Measurements from ENCODE around the gene HOXD4.

Gene HOXD4

DNA sequence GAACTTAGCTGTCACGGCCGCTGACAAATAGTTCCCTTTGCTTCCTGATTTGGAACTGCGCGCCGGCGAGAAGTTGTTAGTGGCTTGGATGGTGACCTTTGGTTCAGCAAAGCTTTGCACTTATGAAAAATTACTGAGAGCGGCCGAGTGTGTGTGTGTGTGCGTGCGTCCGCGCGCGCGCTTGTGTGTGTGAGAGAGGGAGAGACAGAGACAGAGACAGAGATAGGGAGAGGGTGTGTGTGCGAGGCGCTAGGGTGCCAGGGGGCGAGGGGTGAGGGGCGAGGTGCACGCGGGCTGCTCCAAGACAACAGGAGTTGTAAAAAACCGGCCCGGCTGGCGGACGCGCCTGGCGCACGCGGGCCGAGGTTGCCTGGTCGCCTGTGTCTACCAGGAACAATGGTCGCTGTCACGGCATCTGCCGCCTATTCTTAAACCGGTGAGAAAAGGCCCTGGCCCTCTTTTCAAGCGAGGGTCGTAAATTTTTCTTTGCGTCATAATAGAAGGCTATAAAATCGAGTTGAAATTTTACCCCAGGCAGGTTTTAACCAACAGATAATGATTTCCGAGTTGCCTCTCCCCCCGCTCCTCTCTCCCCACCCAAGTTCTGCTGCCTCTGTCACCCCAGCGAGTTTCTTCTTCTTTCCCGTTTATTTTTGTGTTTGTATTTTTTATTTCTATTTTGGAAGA lies 6.3 kb downstream of the HOXD4 start:
- no peak for TF ChIP-seq CTCF (IDR thresholded peaks at IDR 0.05)

DNA sequence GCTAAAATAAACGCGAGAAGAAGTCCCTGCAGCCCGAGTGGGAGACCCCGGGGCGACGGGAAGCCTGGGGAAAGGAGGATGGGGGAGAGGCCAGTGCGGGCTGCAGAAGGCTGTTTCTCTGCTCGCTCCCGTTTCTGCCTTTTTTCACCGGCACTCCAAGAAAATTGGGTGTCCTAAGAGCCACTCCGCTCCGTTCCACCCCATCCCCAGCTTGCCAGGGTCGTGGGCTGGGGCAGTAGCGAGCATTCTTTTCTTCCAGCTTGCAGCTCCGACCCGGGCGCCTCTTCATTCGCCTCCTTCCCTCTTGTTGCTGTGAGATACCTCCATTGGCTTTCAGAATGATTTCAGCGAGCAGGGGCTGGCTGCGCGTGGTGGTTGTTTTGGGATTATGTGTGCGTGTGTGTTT lies 6.8 kb downstream of the HOXD4 start:
- no peak for TF ChIP-seq CTCF (IDR thresholded peaks at IDR 0.05)

- no peak for TF ChIP-seq CTCF (IDR thresholded peaks at IDR 0.05)
Measured at GRCh38 chr2:176158855-176159662, 7.7 kb downstream of the HOXD4 start.

DNA sequence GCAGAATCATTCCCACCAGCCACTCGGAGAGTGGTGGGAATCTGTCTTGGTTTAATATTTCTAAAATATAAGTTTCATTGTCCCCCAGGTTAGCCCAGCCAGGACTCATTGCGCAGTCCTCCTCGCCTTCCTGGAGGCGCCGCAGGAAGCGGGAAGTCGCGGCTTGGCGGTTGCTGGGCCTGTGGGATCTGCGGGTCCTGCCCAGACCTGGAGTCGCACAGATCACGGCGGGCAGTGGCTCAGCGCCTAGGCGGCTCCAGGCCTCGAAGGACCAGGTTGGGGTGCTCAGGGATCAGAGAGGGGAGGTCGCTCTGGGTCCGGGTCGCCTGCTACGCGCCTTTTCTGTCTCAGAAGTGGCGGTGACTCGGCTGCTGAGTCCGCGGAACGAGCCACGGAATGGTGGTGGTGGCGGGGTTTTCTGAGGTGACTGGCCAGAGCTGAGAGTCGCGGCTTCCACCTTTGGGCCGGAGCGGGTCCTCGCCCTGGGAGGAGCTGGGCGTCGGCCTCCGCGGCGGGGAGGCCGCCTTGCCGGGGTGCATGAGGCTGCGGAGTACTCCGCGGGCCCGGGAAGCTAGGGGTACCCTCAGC lies 8.4 kb downstream of the HOXD4 start:
- TF ChIP-seq CTCF (IDR thresholded peaks at IDR 0.05) = no peak

DNA sequence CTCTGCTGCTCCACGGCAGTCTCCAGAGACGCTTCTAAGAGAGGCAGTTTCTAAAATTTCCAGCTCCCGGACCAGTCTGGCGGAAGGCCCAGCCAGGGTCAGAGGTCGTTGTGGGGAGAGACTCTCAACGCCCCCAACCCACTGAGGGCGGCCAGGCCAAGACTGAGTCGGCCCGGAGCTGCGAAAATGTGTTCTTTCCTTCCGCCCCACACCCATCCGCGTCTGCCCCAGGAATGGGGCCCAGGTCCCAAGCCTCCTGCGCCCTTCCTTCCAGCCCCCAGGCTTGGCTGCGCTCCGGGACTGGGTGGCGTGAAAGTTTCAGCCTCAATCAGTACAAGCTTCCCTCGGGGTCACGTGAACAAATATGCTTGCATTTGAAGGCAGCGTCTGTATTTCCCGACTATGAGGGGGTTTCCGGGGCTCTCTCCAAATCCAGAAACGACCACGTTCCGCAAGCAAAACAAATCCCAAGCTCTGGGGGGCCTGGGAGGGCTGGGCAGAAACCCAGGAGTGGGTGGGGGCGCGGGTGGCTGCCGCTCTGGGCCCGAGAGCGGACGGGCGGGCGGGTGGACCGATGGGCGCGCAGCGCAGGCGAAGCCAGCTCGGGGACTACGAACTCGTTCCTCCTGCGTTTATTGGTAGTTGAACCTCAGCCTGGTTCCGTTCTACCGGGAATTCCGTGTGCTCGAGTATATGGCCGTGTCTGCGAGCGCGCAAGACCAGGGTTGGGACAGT lies 9.1 kb downstream of the HOXD4 start:
- no peak for TF ChIP-seq CTCF (IDR thresholded peaks at IDR 0.05)

DNA sequence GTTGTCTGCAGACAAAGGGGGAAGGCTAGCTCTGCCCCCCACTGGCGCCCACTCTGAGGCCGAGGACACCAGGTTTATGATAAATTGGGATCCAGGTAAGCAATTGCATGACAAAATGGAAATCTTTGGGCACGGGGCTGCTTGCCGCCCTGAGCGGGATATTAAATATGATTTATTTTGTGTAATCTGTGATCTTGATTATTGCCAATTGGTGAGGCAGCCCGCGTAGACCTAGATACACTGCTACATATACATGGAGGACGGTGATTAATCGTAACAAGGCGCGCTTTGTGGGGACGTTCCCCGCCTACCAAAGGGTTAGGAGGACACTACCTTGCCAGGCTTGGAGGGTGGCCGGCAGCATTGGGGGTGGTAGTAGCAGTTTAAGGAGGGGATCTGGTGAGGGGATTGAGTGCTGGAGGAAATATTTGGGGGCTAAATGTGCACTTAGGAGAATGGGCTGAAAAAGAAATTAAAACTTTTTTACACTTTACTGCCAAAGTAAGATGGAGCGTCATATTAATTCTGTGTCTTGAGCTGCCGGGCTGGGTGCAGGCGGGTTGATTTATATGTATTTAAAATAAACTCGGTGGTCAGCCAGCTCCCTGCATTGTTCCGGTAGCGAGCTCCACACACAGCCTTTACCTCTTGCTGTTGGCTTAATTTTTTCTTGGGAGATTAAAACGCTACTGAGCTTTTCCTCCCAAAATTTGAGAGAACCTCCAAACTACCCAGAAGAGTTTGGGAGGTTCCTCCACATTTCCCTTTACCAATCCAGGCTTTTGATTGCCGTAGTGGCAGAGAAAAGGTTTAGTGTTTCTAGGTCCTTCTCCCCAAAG lies 9.9 kb downstream of the HOXD4 start:
- TF ChIP-seq CTCF (IDR thresholded peaks at IDR 0.05) = no peak

Data from LNCAP (cell line).